ENCODE data around the gene RPL14.
"Not testable (repeated sequence)": the region's sequence is repeated elsewhere in the genome, so short reads cannot be mapped to it uniquely, and the experiment has no call there.

The RPL14 gene

DNA sequence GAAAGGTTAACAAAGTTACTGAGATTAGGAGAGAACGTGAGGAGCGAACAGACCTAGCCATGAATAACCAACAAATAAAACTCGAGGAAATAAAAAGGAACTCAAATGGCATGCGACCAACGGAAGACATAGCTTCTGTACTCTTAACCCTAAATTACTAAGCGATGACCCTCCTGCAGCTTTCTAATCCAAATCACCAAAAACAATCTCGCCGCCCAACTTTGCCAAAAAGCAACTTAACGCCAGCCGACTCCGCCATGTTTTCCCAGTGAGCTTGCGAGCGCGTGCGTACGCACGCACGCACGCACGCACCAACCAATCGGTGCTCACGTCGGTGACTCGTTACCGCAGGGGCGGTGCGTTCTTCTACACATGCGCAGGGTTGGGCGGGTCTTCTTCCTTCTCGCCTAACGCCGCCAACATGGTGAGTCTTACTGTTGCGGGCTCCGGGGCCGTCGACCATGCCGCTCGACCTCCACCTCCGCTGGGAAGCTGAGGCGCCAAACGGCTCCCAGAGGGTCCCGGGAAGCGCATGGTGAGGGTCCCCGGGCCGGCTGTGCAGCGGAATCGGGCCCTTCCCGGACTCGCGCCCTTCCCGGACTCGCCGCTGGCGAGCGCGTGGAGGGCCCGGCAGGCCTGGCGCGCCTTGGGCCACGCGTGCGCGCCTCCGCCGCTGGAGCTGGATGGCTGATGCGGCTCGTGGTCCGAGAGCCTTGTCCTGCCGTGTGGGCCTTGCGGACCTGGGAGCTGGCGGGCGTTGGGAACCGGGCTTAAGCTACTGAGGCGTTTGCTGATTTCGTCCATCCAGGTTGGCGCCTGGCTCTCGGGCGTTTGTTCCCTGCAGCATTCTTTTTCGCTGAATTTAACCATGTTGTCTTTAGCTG lies at the start of gene RPL14:
RPL14 (plus strand) TSS at position 400 of the 884 bp plus-strand sequence; CDS start at position 533, 133 bp downstream.
- FAIRE-seq: peak; percentile 17

DNA sequence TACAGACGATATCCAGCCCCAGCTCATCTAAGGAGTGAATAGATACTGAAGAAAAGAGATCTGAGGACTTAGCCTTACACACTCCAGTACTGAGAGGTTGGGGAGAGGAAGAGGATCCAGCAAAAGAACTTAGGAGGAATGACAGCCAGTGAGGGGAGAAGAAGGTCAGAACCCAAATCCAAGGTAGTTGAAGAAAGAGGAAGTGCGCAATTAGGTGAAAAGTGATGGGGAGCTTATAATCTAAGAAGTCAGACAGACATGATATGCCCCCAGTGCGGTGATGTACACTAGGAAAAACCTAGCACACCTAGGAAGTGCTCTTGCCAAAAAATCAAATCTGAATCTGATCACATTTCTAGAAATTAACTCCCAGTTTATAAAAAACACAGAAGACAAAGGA lies 49.5 kb upstream of the RPL14 start:
- no peak for FAIRE-seq

DNA sequence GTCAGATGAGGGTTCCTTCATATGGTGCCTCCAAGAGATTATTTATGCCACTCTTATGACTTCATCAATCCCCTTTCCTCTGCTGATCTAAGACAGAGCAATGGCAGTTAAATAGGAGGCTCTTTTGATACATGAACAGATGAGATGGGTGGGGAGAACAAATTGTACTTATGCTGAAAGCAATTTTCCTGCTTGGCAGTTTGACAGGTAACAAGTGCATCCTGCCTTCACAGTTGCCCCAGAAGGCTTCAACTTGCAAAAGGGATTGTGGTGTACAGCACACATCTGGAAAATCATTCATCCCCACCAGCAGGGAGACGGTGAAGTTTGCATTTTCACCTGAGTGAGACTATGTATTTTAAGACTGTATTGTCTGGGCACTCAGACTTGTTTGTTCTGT lies 42.9 kb upstream of the RPL14 start:
- no peak for FAIRE-seq

DNA sequence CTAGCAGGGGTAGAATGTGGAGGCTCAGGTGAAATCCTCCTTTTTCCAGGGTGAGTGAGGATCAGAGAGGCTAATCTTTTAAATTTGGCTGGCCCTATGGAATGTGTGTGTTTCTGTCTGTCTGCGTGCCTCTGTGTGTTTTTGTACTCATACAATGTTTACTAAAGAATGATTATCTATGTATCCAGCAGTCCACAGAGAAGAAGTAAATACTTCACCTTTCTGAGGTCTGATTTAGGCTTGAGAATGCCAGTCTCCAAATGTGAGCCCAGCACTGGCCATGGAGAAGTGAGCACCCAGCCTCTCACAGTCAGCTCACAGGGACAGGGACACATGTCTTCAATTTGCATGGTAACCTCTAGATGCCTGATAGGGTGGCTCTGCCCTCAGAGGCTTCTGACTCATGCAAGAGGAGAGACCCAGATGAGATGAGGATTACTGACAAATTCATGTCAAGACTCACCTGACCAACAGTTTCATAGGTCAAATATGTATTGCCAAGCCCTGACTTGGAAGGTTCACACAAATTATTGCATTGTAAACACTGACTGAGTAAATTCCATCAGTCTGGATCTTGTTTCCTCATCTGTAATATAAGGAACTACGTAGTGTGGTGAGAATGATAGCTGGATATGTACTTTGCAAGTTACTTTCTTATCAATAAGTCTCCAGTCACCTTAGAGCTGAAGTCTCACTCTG lies 39.1 kb upstream of the RPL14 start:
- no peak for FAIRE-seq

DNA sequence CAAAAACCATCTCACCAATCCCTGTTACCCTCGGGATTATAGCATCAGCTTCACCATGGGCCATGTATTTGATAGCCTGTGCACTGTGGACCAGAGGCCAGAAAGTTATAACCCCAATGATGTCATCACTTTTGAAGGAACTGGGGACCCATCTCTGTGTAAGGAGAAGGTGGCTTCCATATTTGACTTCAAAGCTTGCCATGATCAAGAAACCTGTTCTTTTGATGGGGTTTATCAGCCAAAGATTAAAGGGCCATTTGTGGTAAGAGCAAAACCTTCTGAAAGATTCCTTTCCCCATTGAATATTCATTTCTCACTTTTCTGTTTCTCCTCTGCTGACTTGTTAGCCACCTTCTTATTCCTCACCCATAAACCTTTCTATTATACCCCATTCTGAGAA lies 34.3 kb upstream of the RPL14 start:
- FAIRE-seq: no peak

DNA sequence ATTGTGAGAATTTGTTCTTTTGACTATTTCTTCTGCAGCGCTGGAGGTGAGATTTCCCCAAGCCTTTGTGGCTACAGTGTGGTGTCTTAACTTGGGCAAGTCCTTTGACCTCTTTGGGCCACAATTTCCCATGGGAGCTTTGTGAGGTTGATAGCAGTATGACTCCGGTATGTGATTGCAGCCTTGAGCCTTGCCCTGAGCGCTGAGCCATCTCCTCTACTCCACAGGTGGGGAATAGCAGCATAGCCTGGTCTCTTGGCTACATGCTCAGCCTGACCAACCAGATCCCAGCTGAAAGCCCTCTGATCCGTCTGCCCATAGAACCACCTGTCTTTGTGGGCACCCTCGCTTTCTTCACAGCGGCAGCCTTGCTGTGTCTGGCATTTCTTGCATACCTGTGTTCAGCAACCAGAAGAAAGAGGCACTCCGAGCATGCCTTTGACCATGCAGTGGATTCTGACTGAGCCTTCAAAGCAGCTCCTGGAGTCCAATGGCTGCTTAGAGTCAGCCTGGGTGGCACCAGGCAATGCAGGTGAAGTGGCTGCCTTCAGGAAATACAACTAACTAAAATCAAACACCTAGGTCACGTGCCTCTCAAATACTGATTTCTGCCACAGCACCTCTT lies 30.0 kb upstream of the RPL14 start:
- no peak for FAIRE-seq

DNA sequence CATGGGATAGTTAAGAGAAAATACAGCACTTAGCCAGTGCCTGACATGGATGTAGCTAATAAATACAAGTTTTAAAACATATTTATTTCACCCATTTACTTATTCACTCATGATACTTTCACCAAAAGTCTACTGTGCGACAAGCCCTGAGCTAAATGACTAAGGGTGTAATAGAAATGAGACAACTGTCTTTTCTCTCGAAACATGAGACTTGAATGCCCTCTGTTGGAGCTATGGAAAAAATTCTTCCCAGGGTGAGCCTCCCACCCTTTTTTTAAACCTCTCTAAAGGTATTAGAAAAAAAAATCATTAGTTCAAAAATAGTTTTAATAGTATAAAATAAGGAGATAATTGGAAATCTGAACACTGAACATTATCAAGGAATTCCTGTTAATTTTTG lies 24.3 kb upstream of the RPL14 start:
- no peak for FAIRE-seq

DNA sequence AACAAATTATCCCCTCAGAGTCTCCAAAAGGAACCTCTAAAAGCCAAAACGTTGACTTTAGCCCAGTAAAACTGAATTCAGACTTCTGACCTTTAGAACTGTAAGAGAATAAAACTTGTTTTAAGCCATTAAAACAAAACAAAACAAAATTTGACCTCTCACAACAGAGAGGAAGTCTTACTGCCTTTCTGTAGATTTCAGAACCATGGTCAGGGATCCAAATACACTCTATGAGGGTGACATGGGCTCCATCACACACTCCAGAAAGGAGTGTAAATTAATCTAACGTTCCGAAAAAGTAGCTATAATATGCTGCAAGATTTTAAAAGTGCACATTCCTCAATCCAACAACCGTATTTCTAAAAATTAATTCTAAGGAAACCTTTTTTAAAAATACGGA lies 19.2 kb upstream of the RPL14 start:
- no peak for FAIRE-seq

DNA sequence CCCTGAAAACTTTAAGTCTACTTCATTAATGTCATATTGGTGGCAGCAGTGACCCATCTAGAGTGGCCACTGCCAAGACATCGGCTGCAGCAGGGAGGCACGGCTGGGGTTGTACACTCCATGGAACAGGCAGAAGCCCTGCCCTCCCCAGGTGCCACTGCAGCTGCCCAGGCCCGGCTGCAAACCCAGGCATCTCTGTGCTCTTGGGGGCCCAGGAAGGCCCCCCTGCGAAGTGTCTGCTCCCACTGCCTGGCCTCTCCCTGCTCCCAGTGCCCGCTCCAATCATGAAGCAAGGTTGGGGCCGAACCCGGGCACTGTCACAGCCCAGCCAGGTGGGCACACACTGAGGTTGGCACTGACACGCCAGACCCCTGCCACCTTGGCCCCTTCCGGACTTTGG lies 12.1 kb upstream of the RPL14 start:
- no peak for FAIRE-seq

DNA sequence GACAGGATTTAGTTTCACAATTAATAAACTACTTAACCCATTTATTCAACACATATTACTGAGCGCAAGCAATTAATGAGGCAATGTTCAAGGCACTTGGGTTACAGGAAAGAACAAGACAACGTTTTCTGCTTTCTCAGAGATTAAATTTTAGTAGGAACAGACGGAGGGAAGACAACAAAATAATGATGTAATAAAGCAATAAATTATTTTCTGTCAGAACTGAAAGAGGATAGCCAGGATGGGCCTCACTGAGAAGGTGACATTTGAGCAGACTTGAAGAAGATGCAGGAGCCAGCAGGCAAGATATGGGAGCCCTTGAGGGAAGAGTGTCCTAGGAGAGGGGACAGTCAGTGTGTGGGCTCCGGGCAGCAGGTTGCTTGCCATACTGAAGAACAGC lies 11.3 kb upstream of the RPL14 start:
- FAIRE-seq: no peak

DNA sequence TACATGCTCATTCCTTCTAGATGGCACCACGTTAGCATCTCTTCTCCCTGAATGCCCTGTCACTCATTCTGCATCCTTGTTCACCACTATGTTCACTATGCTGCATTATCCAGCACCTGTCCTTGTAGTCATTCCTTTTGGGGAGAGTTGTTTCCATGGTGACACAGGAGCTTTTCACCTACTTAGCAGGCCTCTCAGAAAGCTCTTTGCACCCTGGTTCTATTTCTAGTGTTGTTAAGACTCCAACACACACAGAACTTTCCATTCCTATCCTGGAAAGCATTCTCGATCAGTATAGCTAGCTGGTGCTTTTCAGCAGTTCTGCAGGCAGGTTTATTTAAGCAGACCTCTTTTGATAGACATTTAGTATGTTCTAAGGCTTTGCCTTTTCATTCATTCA lies 6.7 kb upstream of the RPL14 start:
- FAIRE-seq: no peak

DNA sequence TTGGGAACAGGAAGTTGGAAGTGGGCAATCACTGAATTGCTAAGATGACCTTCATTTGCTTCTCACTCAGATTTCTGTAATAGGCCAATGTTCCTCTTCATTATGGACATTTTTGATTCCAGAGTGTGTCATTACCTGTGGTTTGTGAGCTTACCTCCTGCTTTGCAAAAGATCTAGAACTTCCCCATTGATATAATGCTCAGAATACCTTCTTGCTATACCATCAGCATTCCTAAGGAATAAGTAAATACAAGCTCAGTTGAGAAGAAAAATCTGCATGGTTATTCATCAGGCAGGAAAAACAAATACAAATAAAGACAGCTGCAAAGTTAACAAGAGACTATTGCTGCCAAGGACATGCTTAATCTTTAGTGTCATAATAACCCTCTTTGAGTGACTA lies 5.6 kb upstream of the RPL14 start:
- FAIRE-seq: no peak

DNA sequence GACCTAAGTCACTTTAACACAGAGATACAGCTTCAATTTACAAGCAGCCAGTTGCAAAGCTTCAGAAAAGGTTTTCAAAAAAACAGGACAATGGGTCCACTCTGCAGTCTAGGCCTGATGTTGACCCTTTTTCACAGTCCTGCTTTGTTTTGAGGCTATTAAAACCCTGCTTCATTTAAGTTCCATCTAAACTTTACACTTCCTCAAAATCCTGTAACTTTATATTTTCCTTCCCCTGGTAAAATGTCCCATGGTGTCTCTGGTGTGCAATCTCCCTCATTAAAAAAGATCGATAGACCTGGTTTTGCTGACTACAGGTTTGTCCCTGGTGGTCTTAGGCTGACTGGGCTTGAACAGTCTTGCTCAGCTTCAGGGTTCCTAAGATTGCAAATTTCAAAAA lies 5.1 kb upstream of the RPL14 start:
- FAIRE-seq: no peak

DNA sequence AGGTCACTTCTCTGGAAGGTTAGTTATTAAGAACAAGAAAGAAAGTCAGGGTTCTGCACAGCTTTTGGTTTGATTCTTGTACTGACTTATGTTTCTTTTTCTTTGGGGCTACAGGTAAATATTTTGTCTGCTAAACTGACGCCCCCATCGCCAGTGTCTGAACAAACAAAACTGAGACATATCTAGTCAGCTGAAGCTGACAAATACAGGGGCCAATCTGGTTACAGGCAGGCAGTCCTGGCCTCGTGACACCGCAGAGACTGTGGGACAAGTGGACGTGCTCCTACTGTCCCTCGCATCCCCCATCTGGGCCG lies 4.6 kb upstream of the RPL14 start:
- FAIRE-seq: no peak

DNA sequence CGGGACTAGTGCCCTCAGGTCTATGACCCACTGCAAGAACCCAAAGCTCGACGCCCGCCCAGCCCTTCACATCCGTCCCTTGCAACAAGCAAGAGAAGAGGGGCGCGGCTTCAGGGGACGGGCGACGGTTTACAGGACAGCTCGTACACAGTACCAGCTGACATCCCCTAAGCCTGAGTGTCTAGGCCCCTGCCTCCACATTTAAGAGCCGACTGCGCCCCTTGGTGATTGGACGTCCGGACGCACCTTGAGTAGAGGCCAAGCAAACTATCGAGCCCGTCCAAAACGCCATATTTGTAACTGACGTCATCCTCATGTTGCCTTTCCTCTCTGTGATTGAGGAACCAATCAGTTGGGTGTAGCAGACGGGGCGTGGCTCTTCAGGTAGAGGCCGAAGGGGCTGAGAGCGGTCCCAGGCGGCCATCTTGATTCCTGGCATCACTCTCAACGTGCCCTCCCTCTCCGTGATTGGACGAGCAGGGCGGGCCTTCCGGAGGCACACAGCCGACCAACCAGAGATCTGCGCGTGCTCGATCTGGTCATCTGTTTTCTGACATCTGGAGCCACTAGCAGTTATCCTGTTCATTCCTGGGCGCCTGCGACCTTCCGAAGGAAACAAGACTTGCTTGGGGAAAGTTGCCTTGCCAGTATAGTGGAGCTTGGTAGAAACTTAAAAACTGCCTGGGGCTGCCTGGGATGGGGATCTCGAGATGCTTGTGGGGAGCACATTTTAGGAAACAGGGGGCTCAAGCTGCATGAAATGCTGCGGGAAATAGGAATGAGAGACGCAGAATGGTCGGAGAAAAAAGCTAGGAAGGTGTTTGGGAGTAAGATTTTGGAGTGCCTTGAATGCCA lies 4.0 kb upstream of the RPL14 start:
- peak; percentile 47 for FAIRE-seq

DNA sequence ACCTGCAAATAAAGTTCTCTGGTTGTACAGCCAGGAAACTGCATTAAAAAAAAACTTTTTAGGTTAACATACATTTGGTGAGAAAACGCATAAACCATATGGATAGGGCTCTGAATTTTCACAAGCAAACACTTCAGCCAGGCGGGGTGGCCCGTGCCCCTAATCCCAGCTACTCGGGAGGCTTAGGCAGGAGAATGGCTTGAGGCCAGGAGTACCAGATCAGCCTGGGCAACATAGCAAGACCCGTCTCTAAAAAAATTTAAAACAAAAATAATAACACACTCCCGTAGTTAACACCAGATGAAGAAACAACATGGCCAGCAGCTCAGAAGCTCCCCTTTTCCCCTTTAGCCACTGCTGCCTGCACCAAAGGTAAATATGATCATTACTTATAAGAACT lies 3.2 kb upstream of the RPL14 start:
- no peak for FAIRE-seq

DNA sequence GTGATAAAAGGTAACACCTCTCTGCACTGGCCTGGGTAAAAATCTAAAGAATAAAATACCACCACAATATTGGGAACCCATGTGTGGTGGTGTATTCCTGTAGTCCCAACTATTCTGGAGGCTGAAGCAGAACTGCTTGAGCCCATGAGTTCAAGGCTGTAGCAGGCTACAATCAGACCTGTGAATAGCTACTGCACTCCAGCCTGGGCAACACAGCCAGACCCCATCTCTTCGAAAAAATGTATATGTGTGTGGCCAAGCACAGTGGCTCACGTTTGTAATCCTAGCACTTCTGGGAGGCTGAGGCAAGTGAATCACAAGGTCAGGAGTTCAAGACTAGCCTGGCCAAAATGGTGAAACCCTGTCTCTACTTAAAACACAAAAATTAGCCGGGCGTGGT lies 1.8 kb upstream of the RPL14 start:
- FAIRE-seq: no peak

DNA sequence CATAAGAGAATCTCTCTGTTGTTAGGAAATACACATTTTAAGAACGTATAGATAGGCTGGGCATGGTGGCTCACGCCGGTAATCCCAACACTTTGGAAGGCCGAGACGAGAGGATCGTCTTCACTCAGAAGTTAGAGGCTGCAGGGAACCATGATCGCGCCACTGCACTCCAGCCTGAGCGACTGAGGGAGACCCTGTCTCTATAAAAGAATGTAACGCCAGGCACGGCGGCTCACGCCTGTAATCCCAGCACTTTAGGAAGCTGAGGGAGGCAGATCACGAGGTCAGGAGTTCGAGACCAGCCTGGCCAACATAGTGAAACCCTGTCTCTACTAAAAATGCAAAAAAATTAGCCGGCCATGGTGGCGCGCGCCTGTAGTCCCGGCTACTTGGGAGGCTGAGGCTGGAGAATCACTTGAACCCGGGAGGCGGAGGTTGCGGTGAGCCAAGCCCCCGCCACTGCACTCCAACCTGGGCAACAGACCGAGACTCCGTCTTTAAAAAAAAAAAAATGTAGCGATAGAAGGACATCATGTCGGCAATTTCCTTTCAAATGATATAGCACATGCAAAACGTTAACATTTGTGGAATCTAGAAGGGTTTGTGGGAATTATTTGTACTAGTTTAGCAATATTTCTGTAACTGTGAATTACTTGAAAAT lies 730 bp upstream of the RPL14 start:
- FAIRE-seq: no peak

DNA sequence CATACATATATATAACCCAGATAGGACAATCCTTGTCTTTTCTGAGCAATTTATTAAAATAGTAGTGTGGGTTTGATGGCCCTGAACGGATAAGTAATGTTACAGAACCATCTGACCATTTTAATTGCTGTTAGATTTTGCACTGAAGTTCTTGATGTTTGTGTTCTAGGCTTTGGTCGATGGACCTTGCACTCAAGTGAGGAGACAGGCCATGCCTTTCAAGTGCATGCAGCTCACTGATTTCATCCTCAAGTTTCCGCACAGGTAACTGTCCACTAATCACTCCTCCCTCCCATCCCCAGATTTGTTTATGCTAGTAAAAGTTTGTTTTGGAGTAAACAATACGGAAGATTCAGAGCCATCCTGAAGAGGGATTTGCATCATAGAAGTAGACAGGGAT lies 1.3 kb downstream of the RPL14 start:
- FAIRE-seq: no peak

DNA sequence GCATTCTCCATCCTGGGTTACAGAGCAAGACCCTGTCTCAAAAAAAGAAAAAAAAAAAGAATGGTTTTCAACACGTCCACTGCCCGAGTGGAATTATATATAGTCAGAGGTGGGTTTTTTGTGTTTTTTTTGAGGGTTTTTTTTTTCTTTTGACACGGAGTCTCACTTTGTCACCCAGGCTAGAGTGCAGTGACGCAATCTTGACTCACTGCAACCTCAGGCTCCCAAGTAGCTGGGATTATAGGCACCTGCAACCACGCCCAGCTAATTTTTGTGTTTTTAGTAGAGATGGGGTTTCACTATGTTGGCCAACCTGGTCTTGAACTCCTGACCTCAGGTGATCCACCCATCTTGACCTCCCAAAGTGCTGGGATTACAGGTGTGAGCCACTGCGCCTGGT lies 3.3 kb downstream of the RPL14 start:
- FAIRE-seq: not testable (repeated sequence)

DNA sequence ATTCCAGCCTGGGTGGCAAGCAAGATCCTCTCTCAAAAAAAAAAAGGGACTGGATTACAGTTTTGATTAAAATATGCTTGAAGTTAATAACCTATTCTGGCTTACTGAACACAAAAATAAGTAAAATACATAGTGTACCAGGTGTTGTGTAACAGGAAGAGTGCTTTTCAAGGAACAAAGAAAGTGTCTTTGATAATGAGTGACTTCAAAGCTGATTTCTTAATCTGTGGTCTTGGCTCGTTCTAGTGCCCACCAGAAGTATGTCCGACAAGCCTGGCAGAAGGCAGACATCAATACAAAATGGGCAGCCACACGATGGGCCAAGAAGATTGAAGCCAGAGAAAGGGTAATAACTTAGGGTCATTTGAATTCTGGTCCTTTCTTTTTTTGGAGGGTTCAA lies 4.0 kb downstream of the RPL14 start:
- no peak for FAIRE-seq

DNA sequence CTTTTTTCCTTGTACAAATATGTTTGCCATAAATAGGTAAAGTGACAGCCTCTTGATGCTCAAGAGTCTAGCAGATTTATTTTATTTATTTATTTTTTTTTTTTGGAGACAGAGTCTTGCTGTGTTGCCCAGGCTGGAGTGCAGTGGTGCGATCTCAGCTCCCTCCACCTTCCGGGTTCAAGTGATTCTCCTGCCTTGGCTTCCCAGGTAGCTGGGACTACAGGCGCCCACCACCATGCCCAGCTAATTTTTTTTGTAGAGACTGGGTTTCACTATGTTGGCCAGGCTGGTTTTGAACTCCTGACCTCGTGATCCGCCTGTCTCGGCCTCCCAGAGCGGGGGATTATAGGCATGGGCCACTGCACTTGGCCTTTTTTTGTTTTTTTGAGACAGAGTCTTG lies 5.7 kb downstream of the RPL14 start:
- not testable (repeated sequence) for FAIRE-seq

DNA sequence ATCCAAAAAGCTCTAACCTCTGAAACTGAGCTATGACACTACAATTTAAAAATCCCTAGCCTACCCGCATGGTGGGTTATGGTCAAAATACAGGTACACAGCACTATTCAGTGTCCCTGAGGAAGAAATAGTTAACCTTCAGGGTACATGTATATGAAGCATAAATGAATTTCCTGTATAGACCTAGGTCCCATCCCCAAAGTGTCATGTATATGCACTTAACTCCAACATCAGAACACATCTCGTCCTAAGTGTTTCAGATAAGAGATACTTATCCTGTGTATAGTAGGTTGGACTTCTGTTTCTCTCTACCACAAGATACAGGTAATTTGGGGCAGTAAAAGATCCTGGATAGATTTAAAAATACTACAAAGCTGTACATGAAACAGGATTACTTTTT lies 6.4 kb downstream of the RPL14 start:
- no peak for FAIRE-seq

Measured in islet of Langerhans (tissue), 1 donor.